Measurements from ENCODE around the gene CAMKK1.

GRCh38 chr17:3882276-3882675 is 10.6 kb downstream of the CAMKK1 start:
- TF ChIP-seq USF1 (CRISPR knock-in tag; IDR thresholded peaks at IDR 0.05) (no peak), ZNF263 (CRISPR knock-in tag; IDR thresholded peaks at IDR 0.05; ENCODE audit: low read depth) (no peak), TEAD4 (CRISPR knock-in tag; IDR thresholded peaks at IDR 0.05) (no peak), CTCF (IDR thresholded peaks at IDR 0.05) (no peak), GRHL2 (CRISPR knock-in tag; IDR thresholded peaks at IDR 0.05; ENCODE audit: insufficient replicate concordance, severe bottlenecking) (no peak)
- TF ChIP-seq, protein P1, sequence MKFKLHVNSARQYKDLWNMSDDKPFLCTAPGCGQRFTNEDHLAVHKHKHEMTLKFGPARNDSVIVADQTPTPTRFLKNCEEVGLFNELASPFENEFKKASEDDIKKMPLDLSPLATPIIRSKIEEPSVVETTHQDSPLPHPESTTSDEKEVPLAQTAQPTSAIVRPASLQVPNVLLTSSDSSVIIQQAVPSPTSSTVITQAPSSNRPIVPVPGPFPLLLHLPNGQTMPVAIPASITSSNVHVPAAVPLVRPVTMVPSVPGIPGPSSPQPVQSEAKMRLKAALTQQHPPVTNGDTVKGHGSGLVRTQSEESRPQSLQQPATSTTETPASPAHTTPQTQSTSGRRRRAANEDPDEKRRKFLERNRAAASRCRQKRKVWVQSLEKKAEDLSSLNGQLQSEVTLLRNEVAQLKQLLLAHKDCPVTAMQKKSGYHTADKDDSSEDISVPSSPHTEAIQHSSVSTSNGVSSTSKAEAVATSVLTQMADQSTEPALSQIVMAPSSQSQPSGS (CRISPR knock-in tag; IDR thresholded peaks at IDR 0.05; ENCODE audit: borderline replicate concordance, low read depth): no peak
- TF ChIP-seq, protein P2, sequence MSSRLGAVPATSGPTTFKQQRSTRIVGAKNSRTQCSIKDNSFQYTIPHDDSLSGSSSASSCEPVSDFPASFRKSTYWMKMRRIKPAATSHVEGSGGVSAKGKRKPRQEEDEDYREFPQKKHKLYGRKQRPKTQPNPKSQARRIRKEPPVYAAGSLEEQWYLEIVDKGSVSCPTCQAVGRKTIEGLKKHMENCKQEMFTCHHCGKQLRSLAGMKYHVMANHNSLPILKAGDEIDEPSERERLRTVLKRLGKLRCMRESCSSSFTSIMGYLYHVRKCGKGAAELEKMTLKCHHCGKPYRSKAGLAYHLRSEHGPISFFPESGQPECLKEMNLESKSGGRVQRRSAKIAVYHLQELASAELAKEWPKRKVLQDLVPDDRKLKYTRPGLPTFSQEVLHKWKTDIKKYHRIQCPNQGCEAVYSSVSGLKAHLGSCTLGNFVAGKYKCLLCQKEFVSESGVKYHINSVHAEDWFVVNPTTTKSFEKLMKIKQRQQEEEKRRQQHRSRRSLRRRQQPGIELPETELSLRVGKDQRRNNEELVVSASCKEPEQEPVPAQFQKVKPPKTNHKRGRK (CRISPR knock-in tag; IDR thresholded peaks at IDR 0.05; ENCODE audit: borderline replicate concordance): no peak
- TF ChIP-seq, protein P3, sequence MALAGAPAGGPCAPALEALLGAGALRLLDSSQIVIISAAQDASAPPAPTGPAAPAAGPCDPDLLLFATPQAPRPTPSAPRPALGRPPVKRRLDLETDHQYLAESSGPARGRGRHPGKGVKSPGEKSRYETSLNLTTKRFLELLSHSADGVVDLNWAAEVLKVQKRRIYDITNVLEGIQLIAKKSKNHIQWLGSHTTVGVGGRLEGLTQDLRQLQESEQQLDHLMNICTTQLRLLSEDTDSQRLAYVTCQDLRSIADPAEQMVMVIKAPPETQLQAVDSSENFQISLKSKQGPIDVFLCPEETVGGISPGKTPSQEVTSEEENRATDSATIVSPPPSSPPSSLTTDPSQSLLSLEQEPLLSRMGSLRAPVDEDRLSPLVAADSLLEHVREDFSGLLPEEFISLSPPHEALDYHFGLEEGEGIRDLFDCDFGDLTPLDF (CRISPR knock-in tag; IDR thresholded peaks at IDR 0.05): no peak
